Stimulated activated naive CD8-positive, alpha-beta T cell treated with anti-CD3 and anti-CD28 coated beads, Interleukin-15, amount 100 ng/mL, for 72 hours (primary cell): ENCODE measurements around the gene TDRD9.

Source experiments
- ATAC-seq: fragments of 150-1000 bp; cut with Tn5 transposase; 2 replicates; pipeline ENCODE4 v1.10.0; 2021; ENCODE audit warnings: mild to moderate bottlenecking, moderate library complexity
- DNase-seq, 2 donors: peaks; one replicate each; pipeline ENCODE4 v3.0.0; 2021 to 2022
- H3K27ac Mint-ChIP-seq, 2 donors: one replicate each; pipeline ENCODE4 v1.8.0; 2022; ENCODE audit warnings: mild to moderate bottlenecking in 2 of 2, mixed read lengths in 2 of 2, moderate library complexity in 2 of 2
- H3K27me3 Mint-ChIP-seq: one replicate; pipeline ENCODE4 v1.8.0; 2022; ENCODE audit warnings: mixed read lengths
- H3K4me1 Mint-ChIP-seq: one replicate; pipeline ENCODE4 v1.8.0; 2022; ENCODE audit warnings: mild to moderate bottlenecking, mixed read lengths
- H3K4me3 Mint-ChIP-seq, 2 donors: one replicate each; pipeline ENCODE4 v1.8.0; 2022; ENCODE audit warnings: mild to moderate bottlenecking in 2 of 2, mixed read lengths in 2 of 2, moderate library complexity in 1 of 2
- H3K9me3 Mint-ChIP-seq, 2 donors: one replicate each; pipeline ENCODE4 v1.8.0; 2022; ENCODE audit warnings: mixed read lengths in 2 of 2

The TDRD9 gene, protein sequence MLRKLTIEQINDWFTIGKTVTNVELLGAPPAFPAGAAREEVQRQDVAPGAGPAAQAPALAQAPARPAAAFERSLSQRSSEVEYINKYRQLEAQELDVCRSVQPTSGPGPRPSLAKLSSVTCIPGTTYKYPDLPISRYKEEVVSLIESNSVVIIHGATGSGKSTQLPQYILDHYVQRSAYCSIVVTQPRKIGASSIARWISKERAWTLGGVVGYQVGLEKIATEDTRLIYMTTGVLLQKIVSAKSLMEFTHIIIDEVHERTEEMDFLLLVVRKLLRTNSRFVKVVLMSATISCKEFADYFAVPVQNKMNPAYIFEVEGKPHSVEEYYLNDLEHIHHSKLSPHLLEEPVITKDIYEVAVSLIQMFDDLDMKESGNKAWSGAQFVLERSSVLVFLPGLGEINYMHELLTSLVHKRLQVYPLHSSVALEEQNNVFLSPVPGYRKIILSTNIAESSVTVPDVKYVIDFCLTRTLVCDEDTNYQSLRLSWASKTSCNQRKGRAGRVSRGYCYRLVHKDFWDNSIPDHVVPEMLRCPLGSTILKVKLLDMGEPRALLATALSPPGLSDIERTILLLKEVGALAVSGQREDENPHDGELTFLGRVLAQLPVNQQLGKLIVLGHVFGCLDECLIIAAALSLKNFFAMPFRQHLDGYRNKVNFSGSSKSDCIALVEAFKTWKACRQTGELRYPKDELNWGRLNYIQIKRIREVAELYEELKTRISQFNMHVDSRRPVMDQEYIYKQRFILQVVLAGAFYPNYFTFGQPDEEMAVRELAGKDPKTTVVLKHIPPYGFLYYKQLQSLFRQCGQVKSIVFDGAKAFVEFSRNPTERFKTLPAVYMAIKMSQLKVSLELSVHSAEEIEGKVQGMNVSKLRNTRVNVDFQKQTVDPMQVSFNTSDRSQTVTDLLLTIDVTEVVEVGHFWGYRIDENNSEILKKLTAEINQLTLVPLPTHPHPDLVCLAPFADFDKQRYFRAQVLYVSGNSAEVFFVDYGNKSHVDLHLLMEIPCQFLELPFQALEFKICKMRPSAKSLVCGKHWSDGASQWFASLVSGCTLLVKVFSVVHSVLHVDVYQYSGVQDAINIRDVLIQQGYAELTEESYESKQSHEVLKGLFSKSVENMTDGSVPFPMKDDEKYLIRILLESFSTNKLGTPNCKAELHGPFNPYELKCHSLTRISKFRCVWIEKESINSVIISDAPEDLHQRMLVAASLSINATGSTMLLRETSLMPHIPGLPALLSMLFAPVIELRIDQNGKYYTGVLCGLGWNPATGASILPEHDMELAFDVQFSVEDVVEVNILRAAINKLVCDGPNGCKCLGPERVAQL (N-terminal part only)

DNA sequence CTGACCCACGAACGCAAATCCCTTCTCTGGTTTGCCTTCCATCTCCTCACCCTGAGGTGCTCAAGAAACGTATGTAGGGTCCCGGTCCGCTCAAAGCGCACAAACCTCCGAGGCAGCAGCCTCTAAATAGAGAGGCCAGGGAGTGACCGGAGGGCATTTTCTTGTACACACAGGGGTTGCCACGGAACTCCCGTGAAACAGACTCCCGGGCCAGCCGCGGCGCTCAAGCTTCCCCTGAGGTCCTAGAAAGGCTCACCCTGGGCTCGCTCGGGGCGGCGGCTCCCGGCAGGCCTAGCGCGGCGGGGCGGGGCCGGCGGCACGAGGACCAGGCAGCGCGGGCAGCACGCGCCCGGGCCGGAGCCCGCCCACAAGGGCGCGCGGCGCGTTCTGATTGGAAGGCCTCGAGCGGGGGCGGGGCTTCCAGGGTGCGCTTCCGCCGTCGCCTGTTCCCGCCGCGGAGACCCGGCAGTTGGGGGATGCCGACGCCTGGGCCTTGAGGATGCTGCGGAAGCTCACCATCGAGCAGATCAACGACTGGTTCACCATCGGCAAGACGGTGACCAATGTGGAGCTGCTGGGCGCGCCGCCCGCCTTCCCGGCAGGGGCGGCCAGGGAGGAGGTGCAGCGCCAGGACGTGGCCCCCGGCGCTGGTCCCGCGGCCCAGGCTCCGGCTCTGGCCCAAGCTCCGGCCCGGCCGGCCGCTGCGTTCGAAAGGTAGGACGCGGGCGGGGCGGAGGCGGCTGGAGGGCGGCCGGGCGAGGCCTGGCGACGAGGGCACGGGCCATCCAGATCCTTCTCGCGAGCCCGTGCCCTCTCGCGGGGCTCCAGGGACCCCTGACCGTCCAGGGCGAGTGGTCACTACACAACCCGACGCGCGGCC, at the start of gene TDRD9:
TDRD9 (plus strand) TSS at position 446 of the 880 bp plus-strand sequence; CDS start at position 500, 54 bp downstream.
- Mint-ChIP-seq H3K4me3 (no peak within 1 kb of the TSS), H3K9me3 (no peaks in the 10 kb centered on the region), H3K27me3 (peaks cover 19% of the 10 kb centered on the region), H3K4me1 (peaks cover 4% of the 10 kb centered on the region), H3K27ac (no peak within 1 kb of the TSS)
- DNase-seq: no peak
- no peak for ATAC-seq

DNA sequence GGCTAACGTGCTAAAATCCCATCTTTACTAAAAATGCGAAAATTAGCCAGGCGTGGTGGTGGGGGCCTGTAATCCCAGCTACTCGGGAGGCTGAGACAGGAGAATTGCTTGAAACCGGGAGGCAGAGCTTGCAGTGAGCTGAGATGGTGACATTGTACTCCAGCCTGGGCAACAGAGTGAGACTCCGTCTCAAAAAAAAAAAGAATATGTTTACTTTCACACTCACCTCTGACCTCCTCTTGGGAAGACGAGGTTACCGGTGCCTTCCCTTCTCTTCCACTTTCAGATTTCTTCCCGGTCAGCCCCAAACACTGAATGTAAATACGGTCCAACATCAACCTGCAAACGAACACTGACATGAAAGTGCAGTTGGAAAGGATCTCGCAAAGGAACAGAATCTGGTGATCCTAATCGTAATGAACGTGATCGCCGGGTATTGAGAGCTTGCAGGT, 49.1 kb upstream of the TDRD9 start:
- no peak for DNase-seq
- Mint-ChIP-seq H3K4me3 (peak overlapping the region; percentile 68 to 72), H3K27ac (no peak overlapping the region), H3K9me3 (peaks cover 5 to 7% of the 10 kb centered on the region in 2 donors), H3K27me3 (peaks cover 12% of the 10 kb centered on the region), H3K4me1 (peaks cover 47% of the 10 kb centered on the region)
- ATAC-seq: no peak

- DNase-seq (no peak), ATAC-seq (peak; percentile 53)
- peak overlapping the region in 1 of 2 donors; percentile 74 for H3K27ac Mint-ChIP-seq
- H3K27me3 Mint-ChIP-seq: peaks cover 12% of the 10 kb centered on the region
- H3K4me1 Mint-ChIP-seq: peaks cover 41% of the 10 kb centered on the region
- peak overlapping the region; percentile 68 to 72 for H3K4me3 Mint-ChIP-seq
- H3K9me3 Mint-ChIP-seq: peaks cover 5 to 7% of the 10 kb centered on the region in 2 donors
These were observed 48.5 kb upstream of the TDRD9 start for GRCh38 chr14:103879570-103880347.

GRCh38 chr14:103880348-103881267, 47.6 kb upstream of the TDRD9 start:
- Mint-ChIP-seq H3K4me3 (peak overlapping the region; percentile 68 to 72), H3K4me1 (peaks cover 34% of the 10 kb centered on the region), H3K27me3 (peaks cover 12% of the 10 kb centered on the region), H3K9me3 (no peaks in the 10 kb centered on the region), H3K27ac (peak overlapping the region in 1 of 2 donors; percentile 90)
- ATAC-seq (peak; percentile 53), DNase-seq (peak in 1 of 2 donors; percentile 29)

- DNase-seq (no peak), ATAC-seq (no peak)
- no peak overlapping the region for H3K27ac Mint-ChIP-seq
- peaks cover 34% of the 10 kb centered on the region for H3K4me1 Mint-ChIP-seq
- no peaks in the 10 kb centered on the region for H3K9me3 Mint-ChIP-seq
- H3K27me3 Mint-ChIP-seq: peaks cover 12% of the 10 kb centered on the region
- H3K4me3 Mint-ChIP-seq: peak overlapping the region in 1 of 2 donors; percentile 72
These were observed 46.7 kb upstream of the TDRD9 start for GRCh38 chr14:103881268-103882201.

GRCh38 chr14:103882503-103883262, 45.6 kb upstream of the TDRD9 start:
- peaks cover 12% of the 10 kb centered on the region for H3K27me3 Mint-ChIP-seq
- ATAC-seq (no peak), DNase-seq (no peak)
- H3K4me1 Mint-ChIP-seq: peaks cover 26% of the 10 kb centered on the region
- no peak overlapping the region for H3K27ac Mint-ChIP-seq
- H3K4me3 Mint-ChIP-seq: no peak overlapping the region
- no peaks in the 10 kb centered on the region for H3K9me3 Mint-ChIP-seq

GRCh38 chr14:103883263-103883523, 45.1 kb upstream of the TDRD9 start:
- H3K9me3 Mint-ChIP-seq: no peaks in the 10 kb centered on the region
- DNase-seq: no peak
- no peak overlapping the region for H3K4me3 Mint-ChIP-seq

DNA sequence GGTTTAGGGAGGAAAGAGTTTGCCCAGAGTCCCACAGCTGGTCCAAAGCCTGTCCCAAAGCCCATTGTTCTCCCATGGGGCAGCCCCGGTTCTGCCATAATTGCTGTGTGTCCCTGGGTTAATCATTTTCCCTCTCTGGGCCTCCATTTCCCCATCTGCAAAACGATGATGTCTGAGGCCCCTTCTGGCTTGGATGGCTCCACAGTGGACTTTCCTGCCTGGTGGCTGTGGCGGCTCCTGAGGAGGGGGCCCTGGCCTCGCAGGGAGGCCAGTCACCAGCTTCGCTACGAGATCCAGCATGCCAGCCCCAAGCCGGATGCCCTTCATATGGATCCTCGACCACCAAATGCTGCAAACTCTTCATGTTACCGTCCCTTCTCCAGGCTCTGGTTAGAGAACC, 43.4 kb upstream of the TDRD9 start:
- Mint-ChIP-seq H3K9me3 (no peaks in the 10 kb centered on the region), H3K4me3 (no peak overlapping the region), H3K4me1 (peaks cover 16% of the 10 kb centered on the region), H3K27ac (no peak overlapping the region), H3K27me3 (peaks cover 12% of the 10 kb centered on the region)
- ATAC-seq (no peak), DNase-seq (no peak)

More at GRCh38 chr14:103883263-103883523, 45.1 kb upstream of the TDRD9 start:
- H3K27me3 Mint-ChIP-seq: peaks cover 12% of the 10 kb centered on the region
- no peak overlapping the region for H3K27ac Mint-ChIP-seq
- ATAC-seq: no peak
- H3K4me1 Mint-ChIP-seq: peaks cover 26% of the 10 kb centered on the region

- no peak overlapping the region for H3K4me3 Mint-ChIP-seq
- H3K9me3 Mint-ChIP-seq: no peaks in the 10 kb centered on the region
- H3K4me1 Mint-ChIP-seq: peaks cover 9% of the 10 kb centered on the region
- H3K27ac Mint-ChIP-seq: no peak overlapping the region
- DNase-seq: no peak
- ATAC-seq: no peak
- peaks cover 12% of the 10 kb centered on the region for H3K27me3 Mint-ChIP-seq
These were observed 42.7 kb upstream of the TDRD9 start for GRCh38 chr14:103885509-103885932.

GRCh38 chr14:103886304-103887169, 41.7 kb upstream of the TDRD9 start:
- H3K9me3 Mint-ChIP-seq: no peaks in the 10 kb centered on the region
- ATAC-seq (no peak), DNase-seq (no peak)
- no peak overlapping the region for H3K27ac Mint-ChIP-seq
- no peaks in the 10 kb centered on the region for H3K4me1 Mint-ChIP-seq
- peaks cover 3% of the 10 kb centered on the region for H3K27me3 Mint-ChIP-seq
- no peak overlapping the region for H3K4me3 Mint-ChIP-seq

- no peak overlapping the region for H3K4me3 Mint-ChIP-seq
- no peaks in the 10 kb centered on the region for H3K9me3 Mint-ChIP-seq
- no peaks in the 10 kb centered on the region for H3K4me1 Mint-ChIP-seq
- no peaks in the 10 kb centered on the region for H3K27me3 Mint-ChIP-seq
- H3K27ac Mint-ChIP-seq: no peak overlapping the region
- DNase-seq (no peak), ATAC-seq (no peak)
These were observed 41.1 kb upstream of the TDRD9 start for GRCh38 chr14:103887170-103887501.
